Peyer's patch (tissue), 4 donors: ENCODE results near the gene OR51B5. TPM values are rescaled to one million over a fixed set of nuclear protein-coding genes. Genes with fewer than 3 reads are reported as not detected.

Source experiments
- DNase-seq, 3 donors: peaks; one replicate each; pipeline ENCODE4 v3.0.0-alpha.2; 2017 to 2019
- H3K27ac ChIP-seq, 4 donors: fragments of 200-600 bp; sonication (generic); one replicate each; pipeline ENCODE4 v1.5.1; 2016 to 2019
- H3K27me3 ChIP-seq, 2 donors: fragments of 200-600 bp; sonication (generic); one replicate each; pipeline ENCODE4 v1.5.1; 2019
- H3K36me3 ChIP-seq, 3 donors: fragments of 200-600 bp; sonication (generic); one replicate each; pipeline ENCODE4 v1.5.1; 2016 to 2019
- H3K4me1 ChIP-seq, 4 donors: fragments of 200-600 bp; sonication (generic); one replicate each; pipeline ENCODE4 v1.5.1; 2016 to 2019
- H3K4me3 ChIP-seq, 4 donors: fragments of 200-600 bp; sonication (generic); 1 replicate in 3 of 4; 2 replicates in 1 of 4; pipeline ENCODE4 v1.5.1; 2016 to 2019; ENCODE audit warnings: mild to moderate bottlenecking in 1 of 4
- H3K9me3 ChIP-seq, 4 donors: fragments of 200-600 bp; sonication (generic); one replicate each; pipeline ENCODE4 v1.5.1; 2016 to 2019; ENCODE audit warnings: mild to moderate bottlenecking in 1 of 4
- POLR2A ChIP-seq, 2 donors: fragments of 450-650 bp; IDR thresholded peaks; one replicate each; pipeline ENCODE4 v1.5.1; 2017; ENCODE audit warnings: antibody characterized with exemption in 2 of 2, mild to moderate bottlenecking in 2 of 2, moderate library complexity in 2 of 2
- total RNA-seq, 4 donors: library from RNA; depleted of rRNA; stranded (reverse); fragments of >200 nt; gene quantifications; one replicate each; pipeline ENCODE4 v1.1.0, GENCODE V29; 2016
- TF ChIP-seq, protein P1 (sequence below), 6 experiments: fragments of 450-650 bp in 4 of 6; fragments of 200-600 bp in 2 of 6; sonication (generic) in 1 of 6; IDR thresholded peaks; one replicate each; pipeline ENCODE4 v1.5.1; 2017 to 2019; ENCODE audit warnings: antibody characterized with exemption in 6 of 6, mild to moderate bottlenecking in 3 of 6, moderate library complexity in 1 of 6

The OR51B5 gene, protein sequence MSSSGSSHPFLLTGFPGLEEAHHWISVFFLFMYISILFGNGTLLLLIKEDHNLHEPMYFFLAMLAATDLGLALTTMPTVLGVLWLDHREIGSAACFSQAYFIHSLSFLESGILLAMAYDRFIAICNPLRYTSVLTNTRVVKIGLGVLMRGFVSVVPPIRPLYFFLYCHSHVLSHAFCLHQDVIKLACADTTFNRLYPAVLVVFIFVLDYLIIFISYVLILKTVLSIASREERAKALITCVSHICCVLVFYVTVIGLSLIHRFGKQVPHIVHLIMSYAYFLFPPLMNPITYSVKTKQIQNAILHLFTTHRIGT
- total RNA-seq: not detected

DNA sequence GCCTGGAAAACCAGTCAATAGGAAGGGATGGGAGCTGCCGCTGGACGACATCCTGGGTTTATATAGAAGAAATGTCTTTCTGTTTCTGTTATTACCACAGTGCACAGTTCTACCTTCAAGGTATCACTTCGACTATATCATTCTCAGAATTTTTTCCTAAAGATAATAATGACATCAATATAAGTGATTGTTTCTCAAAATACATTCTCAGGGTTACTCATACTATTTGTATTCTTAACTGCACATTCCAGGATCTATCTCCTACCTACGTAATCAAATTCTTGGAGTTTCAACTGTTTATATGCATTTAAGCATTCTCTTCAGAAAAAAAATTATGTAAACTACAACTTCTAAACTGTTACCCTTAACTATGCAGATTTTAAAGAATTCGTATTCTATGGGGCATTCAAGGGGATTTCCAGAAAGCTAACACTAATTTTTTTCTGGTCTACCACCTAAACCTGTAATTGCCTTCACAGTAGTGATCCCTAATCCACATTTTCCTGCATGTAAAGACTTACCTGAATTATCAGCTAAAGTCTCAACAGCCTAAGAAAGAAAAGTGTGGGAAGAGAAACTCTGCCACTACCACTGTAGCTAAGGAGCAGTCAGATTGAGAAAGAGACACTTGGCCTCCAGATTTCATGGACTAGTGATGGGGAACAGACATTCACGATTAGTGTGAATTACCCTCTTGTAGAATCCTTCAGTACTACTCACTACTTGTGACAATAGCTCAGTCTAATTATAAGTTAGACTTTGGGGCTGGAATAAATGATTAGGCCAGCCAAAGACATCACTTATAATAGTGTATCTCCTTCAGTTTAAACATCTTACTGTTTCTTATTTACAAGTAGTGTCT, at the start of gene OR51B5:
OR51B5 (minus strand) TSS at position 51 of the 862 bp plus-strand sequence; CDS start at position 51, 0 bp downstream.
- H3K4me1 ChIP-seq: no peaks in the 10 kb centered on the region
- no peak for DNase-seq
- TF ChIP-seq, protein P1, sequence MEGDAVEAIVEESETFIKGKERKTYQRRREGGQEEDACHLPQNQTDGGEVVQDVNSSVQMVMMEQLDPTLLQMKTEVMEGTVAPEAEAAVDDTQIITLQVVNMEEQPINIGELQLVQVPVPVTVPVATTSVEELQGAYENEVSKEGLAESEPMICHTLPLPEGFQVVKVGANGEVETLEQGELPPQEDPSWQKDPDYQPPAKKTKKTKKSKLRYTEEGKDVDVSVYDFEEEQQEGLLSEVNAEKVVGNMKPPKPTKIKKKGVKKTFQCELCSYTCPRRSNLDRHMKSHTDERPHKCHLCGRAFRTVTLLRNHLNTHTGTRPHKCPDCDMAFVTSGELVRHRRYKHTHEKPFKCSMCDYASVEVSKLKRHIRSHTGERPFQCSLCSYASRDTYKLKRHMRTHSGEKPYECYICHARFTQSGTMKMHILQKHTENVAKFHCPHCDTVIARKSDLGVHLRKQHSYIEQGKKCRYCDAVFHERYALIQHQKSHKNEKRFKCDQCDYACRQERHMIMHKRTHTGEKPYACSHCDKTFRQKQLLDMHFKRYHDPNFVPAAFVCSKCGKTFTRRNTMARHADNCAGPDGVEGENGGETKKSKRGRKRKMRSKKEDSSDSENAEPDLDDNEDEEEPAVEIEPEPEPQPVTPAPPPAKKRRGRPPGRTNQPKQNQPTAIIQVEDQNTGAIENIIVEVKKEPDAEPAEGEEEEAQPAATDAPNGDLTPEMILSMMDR (IDR thresholded peaks at IDR 0.05): no peak
- no peak for TF ChIP-seq POLR2A (IDR thresholded peaks at IDR 0.05)
- no peaks in the 10 kb centered on the region for H3K27me3 ChIP-seq
- H3K4me3 ChIP-seq: no peak within 1 kb of the TSS
- no peaks in the 10 kb centered on the region for H3K36me3 ChIP-seq
- no peaks in the 10 kb centered on the region for H3K9me3 ChIP-seq
- no peak within 1 kb of the TSS for H3K27ac ChIP-seq

DNA sequence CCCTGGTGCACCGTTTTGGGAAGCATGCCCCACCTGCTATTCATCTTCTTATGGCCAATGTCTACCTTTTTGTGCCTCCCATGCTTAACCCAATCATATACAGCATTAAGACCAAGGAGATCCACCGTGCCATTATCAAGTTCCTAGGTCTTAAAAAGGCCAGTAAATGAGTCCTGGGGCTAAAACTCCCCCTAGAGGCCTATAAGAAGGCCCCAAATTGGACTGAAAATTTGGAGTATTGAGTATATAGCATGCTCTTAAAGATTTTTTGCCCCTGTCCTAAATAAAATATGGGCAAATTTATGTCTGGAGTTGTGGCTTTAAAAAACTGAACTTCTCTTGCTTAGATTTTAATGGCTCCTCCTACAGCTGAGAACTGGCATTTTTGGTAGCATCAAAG, 46.9 kb upstream of the OR51B5 start:
- TF ChIP-seq, protein P1 (IDR thresholded peaks at IDR 0.05): no peak
- TF ChIP-seq POLR2A (IDR thresholded peaks at IDR 0.05): no peak
- Histone ChIP-seq H3K27ac (no peak overlapping the region), H3K27me3 (no peaks in the 10 kb centered on the region), H3K4me1 (no peaks in the 10 kb centered on the region), H3K4me3 (no peak overlapping the region), H3K36me3 (no peaks in the 10 kb centered on the region), H3K9me3 (no peaks in the 10 kb centered on the region)
- no peak for DNase-seq

DNA sequence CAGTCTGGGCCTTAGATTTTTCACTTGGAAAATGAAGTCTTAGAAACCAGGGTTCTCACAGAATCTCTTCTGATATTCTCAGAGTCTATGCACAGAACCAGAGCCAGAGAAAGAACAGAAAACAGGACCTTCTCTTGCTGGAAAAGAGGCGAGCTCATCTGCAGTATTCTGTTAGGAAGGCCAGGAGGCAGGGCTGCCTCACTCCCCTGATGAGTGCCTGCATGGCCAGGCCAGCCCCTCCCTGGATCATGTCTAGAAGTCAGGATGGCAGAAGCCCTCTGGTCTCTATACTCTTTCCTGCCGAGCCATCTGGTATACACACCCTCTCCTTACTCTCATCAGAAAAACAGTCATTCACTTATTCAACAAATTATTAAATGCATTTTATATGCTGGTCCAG, 41.0 kb upstream of the OR51B5 start:
- Histone ChIP-seq H3K4me1 (no peaks in the 10 kb centered on the region), H3K27ac (no peak overlapping the region), H3K9me3 (no peaks in the 10 kb centered on the region), H3K4me3 (no peak overlapping the region), H3K36me3 (no peaks in the 10 kb centered on the region), H3K27me3 (no peaks in the 10 kb centered on the region)
- DNase-seq: no peak
- TF ChIP-seq, protein P1 (IDR thresholded peaks at IDR 0.05): no peak
- no peak for TF ChIP-seq POLR2A (IDR thresholded peaks at IDR 0.05)

DNA sequence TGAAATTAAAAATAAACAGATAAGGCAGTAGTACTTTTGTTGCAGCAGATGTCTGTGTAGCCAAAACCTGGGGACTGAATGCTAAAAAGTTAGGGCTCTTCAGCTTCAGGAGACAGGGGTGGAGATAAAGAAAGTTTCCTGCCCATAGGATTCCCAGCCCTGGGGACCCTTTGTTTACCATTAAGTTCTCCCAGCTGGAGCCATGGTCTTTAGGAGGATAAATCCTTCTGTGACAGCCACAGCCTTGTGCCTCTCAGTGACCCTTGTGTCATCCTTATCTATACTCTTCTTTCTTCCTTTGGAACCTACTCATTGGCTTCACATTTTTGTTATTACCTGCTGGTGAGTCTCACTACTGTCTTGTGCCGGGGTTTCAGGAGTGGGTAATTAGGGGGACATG, 40.3 kb upstream of the OR51B5 start, which contains the start of gene OR51M1:
OR51M1 (plus strand) TSS at position 237 of the 400 bp plus-strand sequence. CDS start 5,587 bp downstream, outside the sequence.
- TF ChIP-seq POLR2A (IDR thresholded peaks at IDR 0.05): no peak
- TF ChIP-seq, protein P1 (IDR thresholded peaks at IDR 0.05): no peak
- Histone ChIP-seq H3K27me3 (no peaks in the 10 kb centered on the region), H3K9me3 (no peaks in the 10 kb centered on the region), H3K4me1 (no peaks in the 10 kb centered on the region), H3K27ac (no peak within 1 kb of the TSS), H3K36me3 (no peaks in the 10 kb centered on the region), H3K4me3 (no peak within 1 kb of the TSS)
- no peak for DNase-seq

DNA sequence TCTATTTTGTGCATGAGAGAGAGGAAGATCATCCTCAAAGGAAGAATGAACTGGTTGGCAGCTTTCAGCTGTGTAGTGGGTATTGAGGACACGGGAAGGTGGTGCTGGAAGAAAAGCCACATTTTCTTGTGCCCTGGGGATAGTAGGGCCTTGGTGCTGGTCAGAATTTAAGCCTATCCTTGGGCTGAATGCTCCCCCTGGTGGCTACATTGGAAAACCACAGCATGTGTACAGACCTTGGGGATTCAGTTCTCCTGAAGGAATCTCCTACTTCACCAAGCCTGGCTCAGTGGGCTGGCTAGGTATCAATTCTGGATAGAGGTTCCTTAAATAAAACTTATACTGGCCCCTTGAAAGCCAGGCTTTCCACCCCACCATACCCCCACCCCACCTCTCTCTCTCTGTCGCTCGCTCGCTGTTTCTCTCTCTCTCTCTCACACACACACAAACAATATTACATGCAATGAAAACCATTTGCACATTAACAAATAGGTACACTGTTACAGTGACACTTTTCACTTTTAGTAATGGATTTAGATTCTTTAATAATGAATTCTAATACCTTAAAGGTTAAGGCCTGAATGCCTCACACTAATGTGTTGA, 37.5 kb upstream of the OR51B5 start:
- Histone ChIP-seq H3K4me3 (no peak overlapping the region), H3K36me3 (no peaks in the 10 kb centered on the region), H3K9me3 (no peaks in the 10 kb centered on the region), H3K27ac (no peak overlapping the region), H3K27me3 (no peaks in the 10 kb centered on the region), H3K4me1 (no peaks in the 10 kb centered on the region)
- DNase-seq: peak in 1 of 3 donors; percentile 49
- TF ChIP-seq, protein P1 (IDR thresholded peaks at IDR 0.05): peak in 4 of 6 experiments; percentile 35 to 50 (median 44)
- TF ChIP-seq POLR2A (IDR thresholded peaks at IDR 0.05): no peak
